ENCODE measurements around the gene KIAA1217.
"Not testable (repeated sequence)": the region's sequence is repeated elsewhere in the genome, so short reads cannot be mapped to it uniquely, and the experiment has no call there.

KIAA1217 gene

GRCh38 chr10:24324651-24325050 is 115.7 kb downstream of the KIAA1217 start:
- Histone ChIP-seq H3K27me3 (ENCODE audit: insufficient read depth, low read length) (no peaks in the 10 kb centered on the region), H3K4me1 (ENCODE audit: insufficient read depth, low read length) (no peaks in the 10 kb centered on the region; the same call in 1 of the 2 replicates), H3K9ac (ENCODE audit: low read depth, low read length) (no peak overlapping the region), H3K9me3 (ENCODE audit: insufficient read depth, low read depth, low read length) (peaks cover 10% of the 10 kb centered on the region; the same call in 1 of the 2 replicates), H3K36me3 (ENCODE audit: insufficient read depth, low read depth, low read length) (no peaks in the 10 kb centered on the region; the same call in 1 of the 2 replicates), H3K4me3 (ENCODE audit: low read length) (no peak overlapping the region), H3K27ac (ENCODE audit: low read length) (no peak overlapping the region)

DNA sequence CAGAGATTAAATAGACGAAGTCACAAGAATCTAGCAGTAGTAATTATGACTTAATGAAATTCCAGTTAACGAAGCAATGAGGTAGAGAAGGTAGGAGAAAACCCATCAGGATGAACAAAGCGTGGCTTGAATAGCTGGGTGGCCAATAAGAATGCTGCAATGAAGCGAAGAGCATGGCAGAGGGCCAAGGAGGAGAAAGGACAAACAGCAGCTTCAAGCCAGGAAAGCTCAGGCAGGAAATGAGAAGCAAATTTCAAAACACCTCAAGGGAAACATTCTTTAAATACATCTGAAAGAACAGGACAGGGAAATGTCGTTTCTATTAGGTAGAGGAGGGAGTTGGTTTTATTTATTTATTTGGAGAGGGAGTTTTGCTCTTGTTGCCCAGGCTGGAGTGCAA is 122.5 kb downstream of the KIAA1217 start:
- Histone ChIP-seq H3K9ac (ENCODE audit: low read depth, low read length) (no peak overlapping the region), H3K27ac (ENCODE audit: low read length) (no peak overlapping the region), H3K4me3 (ENCODE audit: low read length) (no peak overlapping the region), H3K9me3 (ENCODE audit: insufficient read depth, low read depth, low read length) (peaks cover 10% of the 10 kb centered on the region; the same call in 1 of the 2 replicates), H3K4me1 (ENCODE audit: insufficient read depth, low read length) (0 out of 2 replicates have a peak, but pooled peaks cover 4% of the 10 kb centered on the region), H3K36me3 (ENCODE audit: insufficient read depth, low read depth, low read length) (no peaks in the 10 kb centered on the region; the same call in 1 of the 2 replicates), H3K27me3 (ENCODE audit: insufficient read depth, low read length) (no peaks in the 10 kb centered on the region)

- no peaks in the 10 kb centered on the region for H3K27me3 ChIP-seq (ENCODE audit: insufficient read depth, low read length)
- no peaks in the 10 kb centered on the region for H3K9me3 ChIP-seq (ENCODE audit: insufficient read depth, low read depth, low read length)
- no peaks in the 10 kb centered on the region for H3K36me3 ChIP-seq (ENCODE audit: insufficient read depth, low read depth, low read length)
- 0 out of 2 replicates have a peak, but pooled peaks cover 4% of the 10 kb centered on the region for H3K4me1 ChIP-seq (ENCODE audit: insufficient read depth, low read length)
- H3K4me3 ChIP-seq (ENCODE audit: low read length) = no peak overlapping the region
- H3K27ac ChIP-seq (ENCODE audit: low read length) = no peak overlapping the region
- H3K9ac ChIP-seq (ENCODE audit: low read depth, low read length) = no peak overlapping the region
These were observed 124.8 kb downstream of the KIAA1217 start for GRCh38 chr10:24333736-24334135.

GRCh38 chr10:24334279-24334939 is 125.5 kb downstream of the KIAA1217 start:
- no peak overlapping the region for H3K9ac ChIP-seq (ENCODE audit: low read depth, low read length)
- H3K4me1 ChIP-seq (ENCODE audit: insufficient read depth, low read length) = 0 out of 2 replicates have a peak, but pooled peaks cover 4% of the 10 kb centered on the region
- no peaks in the 10 kb centered on the region for H3K36me3 ChIP-seq (ENCODE audit: insufficient read depth, low read depth, low read length)
- no peaks in the 10 kb centered on the region for H3K27me3 ChIP-seq (ENCODE audit: insufficient read depth, low read length)
- no peak overlapping the region for H3K27ac ChIP-seq (ENCODE audit: low read length)
- H3K4me3 ChIP-seq (ENCODE audit: low read length) = no peak overlapping the region
- H3K9me3 ChIP-seq (ENCODE audit: insufficient read depth, low read depth, low read length) = no peaks in the 10 kb centered on the region

DNA sequence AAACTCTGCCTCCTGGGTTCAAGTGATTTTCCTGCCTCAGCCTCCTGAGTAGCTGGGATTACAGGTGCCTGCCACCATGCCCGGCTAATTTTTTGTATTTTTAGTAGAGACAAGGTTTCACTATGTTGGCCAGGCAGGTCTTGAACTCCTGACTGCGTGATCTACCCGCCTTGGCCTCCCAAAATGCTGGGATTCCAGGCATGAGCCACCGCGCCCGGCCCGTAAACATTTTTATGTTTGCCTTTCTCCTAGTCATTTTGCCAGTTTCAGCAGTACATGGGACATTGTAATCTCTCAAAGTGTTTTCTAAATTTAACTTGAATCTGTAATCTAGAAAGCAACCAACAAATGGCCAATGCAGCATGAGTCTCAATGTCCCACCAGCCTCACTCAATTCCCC is 128.8 kb downstream of the KIAA1217 start:
- not testable (repeated sequence) for H3K4me3 ChIP-seq (ENCODE audit: low read length); H3K9ac ChIP-seq (ENCODE audit: low read depth, low read length); H3K4me1 ChIP-seq (ENCODE audit: insufficient read depth, low read length); H3K27ac ChIP-seq (ENCODE audit: low read length); H3K27me3 ChIP-seq (ENCODE audit: insufficient read depth, low read length); H3K9me3 ChIP-seq (ENCODE audit: insufficient read depth, low read depth, low read length); H3K36me3 ChIP-seq (ENCODE audit: insufficient read depth, low read depth, low read length)

GRCh38 chr10:24339387-24339786 is 130.4 kb downstream of the KIAA1217 start:
- Histone ChIP-seq H3K27ac (ENCODE audit: low read length) (no peak overlapping the region), H3K36me3 (ENCODE audit: insufficient read depth, low read depth, low read length) (no peaks in the 10 kb centered on the region), H3K9me3 (ENCODE audit: insufficient read depth, low read depth, low read length) (no peaks in the 10 kb centered on the region), H3K4me1 (ENCODE audit: insufficient read depth, low read length) (no peaks in the 10 kb centered on the region), H3K9ac (ENCODE audit: low read depth, low read length) (no peak overlapping the region), H3K4me3 (ENCODE audit: low read length) (no peak overlapping the region), H3K27me3 (ENCODE audit: insufficient read depth, low read length) (no peaks in the 10 kb centered on the region)

GRCh38 chr10:24340446-24340845 is 131.5 kb downstream of the KIAA1217 start:
- Histone ChIP-seq H3K27ac (ENCODE audit: low read length) (no peak overlapping the region), H3K4me1 (ENCODE audit: insufficient read depth, low read length) (no peaks in the 10 kb centered on the region), H3K4me3 (ENCODE audit: low read length) (no peak overlapping the region), H3K9me3 (ENCODE audit: insufficient read depth, low read depth, low read length) (no peaks in the 10 kb centered on the region), H3K36me3 (ENCODE audit: insufficient read depth, low read depth, low read length) (no peaks in the 10 kb centered on the region), H3K27me3 (ENCODE audit: insufficient read depth, low read length) (no peaks in the 10 kb centered on the region), H3K9ac (ENCODE audit: low read depth, low read length) (no peak overlapping the region)

DNA sequence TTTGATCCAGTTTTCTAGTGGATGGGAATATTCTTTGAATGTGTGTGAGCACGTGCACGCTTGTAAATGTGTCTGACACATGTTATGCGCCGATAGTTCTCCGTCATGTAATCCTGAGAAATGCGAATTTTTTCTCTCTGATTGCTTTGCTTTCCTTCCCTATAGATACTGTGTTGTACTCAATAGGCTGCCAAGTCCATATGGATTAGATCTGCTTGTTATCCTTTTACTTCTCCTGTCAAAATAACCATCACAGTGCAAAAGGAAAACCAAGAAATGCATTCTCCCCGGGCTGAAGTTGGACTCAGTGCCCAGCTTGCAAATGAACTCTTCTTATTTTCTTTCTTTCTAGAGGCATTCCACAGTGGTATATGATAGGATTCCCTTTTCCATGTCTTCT is 131.9 kb downstream of the KIAA1217 start:
- H3K9ac ChIP-seq (ENCODE audit: low read depth, low read length) = no peak overlapping the region
- H3K36me3 ChIP-seq (ENCODE audit: insufficient read depth, low read depth, low read length) = no peaks in the 10 kb centered on the region
- H3K4me3 ChIP-seq (ENCODE audit: low read length) = no peak overlapping the region
- no peaks in the 10 kb centered on the region for H3K4me1 ChIP-seq (ENCODE audit: insufficient read depth, low read length)
- no peaks in the 10 kb centered on the region for H3K9me3 ChIP-seq (ENCODE audit: insufficient read depth, low read depth, low read length)
- no peak overlapping the region for H3K27ac ChIP-seq (ENCODE audit: low read length)
- no peaks in the 10 kb centered on the region for H3K27me3 ChIP-seq (ENCODE audit: insufficient read depth, low read length)

DNA sequence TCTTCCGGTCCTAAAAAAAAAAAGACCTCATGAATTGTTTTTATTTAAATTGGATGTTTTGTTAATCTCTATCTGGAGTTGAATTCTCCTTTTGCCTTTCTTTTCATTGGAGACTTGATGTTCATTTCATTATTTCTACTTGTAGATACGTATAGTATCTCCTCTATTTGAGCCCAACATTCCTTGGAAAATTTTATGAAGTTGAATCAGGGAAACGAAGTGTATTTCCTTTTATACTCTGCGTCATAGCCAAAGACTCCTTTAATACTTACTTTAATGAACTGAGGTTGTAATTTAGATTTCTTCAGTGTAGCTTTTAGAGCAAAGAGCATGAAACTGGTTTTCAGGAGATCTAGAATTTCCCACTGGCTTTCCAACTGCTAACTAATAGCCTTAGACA is 132.4 kb downstream of the KIAA1217 start:
- no peaks in the 10 kb centered on the region for H3K4me1 ChIP-seq (ENCODE audit: insufficient read depth, low read length)
- H3K9ac ChIP-seq (ENCODE audit: low read depth, low read length) = no peak overlapping the region
- H3K4me3 ChIP-seq (ENCODE audit: low read length) = no peak overlapping the region
- no peaks in the 10 kb centered on the region for H3K9me3 ChIP-seq (ENCODE audit: insufficient read depth, low read depth, low read length)
- H3K36me3 ChIP-seq (ENCODE audit: insufficient read depth, low read depth, low read length) = no peaks in the 10 kb centered on the region
- H3K27ac ChIP-seq (ENCODE audit: low read length) = no peak overlapping the region
- no peaks in the 10 kb centered on the region for H3K27me3 ChIP-seq (ENCODE audit: insufficient read depth, low read length)

DNA sequence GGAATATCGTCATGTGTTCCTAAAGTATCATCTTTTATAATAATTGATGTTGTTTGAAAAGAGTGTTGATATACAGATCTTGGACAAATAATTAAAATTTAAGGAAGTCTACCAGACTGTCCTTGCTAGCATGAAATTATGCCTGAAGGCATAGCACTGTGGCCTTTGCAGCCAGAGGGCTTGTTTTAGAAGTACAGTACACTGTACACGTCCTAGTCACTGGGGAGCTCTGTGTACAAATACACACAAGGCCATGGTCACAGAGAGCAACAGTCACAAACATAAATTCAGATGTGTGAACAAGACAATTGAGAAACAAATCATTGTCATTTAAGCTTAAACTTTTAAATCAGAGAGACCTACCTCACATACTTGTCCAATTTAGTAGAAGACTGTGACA is 133.0 kb downstream of the KIAA1217 start:
- Histone ChIP-seq H3K4me3 (ENCODE audit: low read length) (no peak overlapping the region), H3K36me3 (ENCODE audit: insufficient read depth, low read depth, low read length) (no peaks in the 10 kb centered on the region), H3K27ac (ENCODE audit: low read length) (no peak overlapping the region), H3K27me3 (ENCODE audit: insufficient read depth, low read length) (no peaks in the 10 kb centered on the region), H3K4me1 (ENCODE audit: insufficient read depth, low read length) (no peaks in the 10 kb centered on the region; the same call in 1 of the 2 replicates), H3K9me3 (ENCODE audit: insufficient read depth, low read depth, low read length) (no peaks in the 10 kb centered on the region), H3K9ac (ENCODE audit: low read depth, low read length) (no peak overlapping the region)

DNA sequence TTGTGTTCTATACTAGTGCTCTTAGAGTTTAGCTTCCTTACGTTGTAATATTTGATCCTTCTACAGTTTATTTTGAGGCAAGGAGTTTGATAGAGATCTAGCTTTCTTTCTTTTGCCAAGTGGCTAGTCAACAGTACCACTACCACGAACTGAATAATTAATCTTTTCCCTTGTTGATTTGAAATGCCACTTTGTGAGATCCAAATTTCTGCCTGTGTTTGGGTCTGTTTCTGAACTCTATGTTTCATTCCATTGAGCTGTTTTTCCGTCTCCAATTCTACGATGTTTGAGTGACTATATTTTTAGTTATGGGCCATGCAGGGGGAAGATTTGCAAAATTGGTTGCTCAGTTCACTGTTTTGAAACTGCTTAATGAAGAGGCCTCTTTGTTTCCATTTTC is 134.7 kb downstream of the KIAA1217 start:
- peaks cover 3% of the 10 kb centered on the region; the same call in 1 of the 2 replicates for H3K4me1 ChIP-seq (ENCODE audit: insufficient read depth, low read length)
- no peaks in the 10 kb centered on the region for H3K27me3 ChIP-seq (ENCODE audit: insufficient read depth, low read length)
- H3K36me3 ChIP-seq (ENCODE audit: insufficient read depth, low read depth, low read length) = no peaks in the 10 kb centered on the region
- no peaks in the 10 kb centered on the region for H3K9me3 ChIP-seq (ENCODE audit: insufficient read depth, low read depth, low read length)
- H3K27ac ChIP-seq (ENCODE audit: low read length) = no peak overlapping the region
- no peak overlapping the region for H3K4me3 ChIP-seq (ENCODE audit: low read length)
- no peak overlapping the region for H3K9ac ChIP-seq (ENCODE audit: low read depth, low read length)

DNA sequence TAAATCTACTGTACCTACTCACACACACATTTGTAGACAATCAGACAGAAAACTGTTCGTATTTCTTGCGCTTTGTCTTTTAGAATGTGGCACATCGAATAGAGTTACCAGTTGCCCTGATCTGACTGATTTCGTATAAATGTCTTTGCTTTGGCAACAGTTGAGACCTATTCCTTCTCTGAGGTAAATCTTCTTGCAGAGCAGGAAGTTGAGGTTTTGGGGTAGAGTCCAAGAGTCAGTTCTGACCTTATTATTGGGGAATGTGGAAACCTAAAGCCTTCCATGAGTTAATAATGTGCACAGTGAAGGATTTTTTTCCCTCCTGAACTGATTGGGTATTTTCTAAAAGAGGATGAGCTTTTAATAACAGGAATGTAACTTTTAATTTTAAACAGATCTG is 135.3 kb downstream of the KIAA1217 start:
- Histone ChIP-seq H3K27ac (ENCODE audit: low read length) (no peak overlapping the region), H3K4me1 (ENCODE audit: insufficient read depth, low read length) (peaks cover 6% of the 10 kb centered on the region; the same call in 1 of the 2 replicates), H3K9me3 (ENCODE audit: insufficient read depth, low read depth, low read length) (no peaks in the 10 kb centered on the region), H3K4me3 (ENCODE audit: low read length) (no peak overlapping the region), H3K36me3 (ENCODE audit: insufficient read depth, low read depth, low read length) (no peaks in the 10 kb centered on the region), H3K27me3 (ENCODE audit: insufficient read depth, low read length) (no peaks in the 10 kb centered on the region), H3K9ac (ENCODE audit: low read depth, low read length) (no peak overlapping the region)

Measured in iPS-20b (cell line).